ENCODE measurements around the gene TMEM116. TPM values are rescaled to one million over a fixed set of nuclear protein-coding genes. Genes with fewer than 3 reads are reported as not detected.
"Not testable (repeated sequence)": the region's sequence is repeated elsewhere in the genome, so short reads cannot be mapped to it uniquely, and the experiment has no call there.

Gene TMEM116
- total RNA-seq, 6 experiments from 2014 or later = 3.9 to 5.5 (median 4.8) TPM

- Mint-ChIP-seq H3K4me1 (ENCODE audit: low read depth) (peaks cover 6% of the 10 kb centered on the region), H3K36me3 (ENCODE audit: low read depth) (no peaks in the 10 kb centered on the region), H3K27me3 (ENCODE audit: insufficient read depth) (no peaks in the 10 kb centered on the region), H3K9me3 (no peaks in the 10 kb centered on the region), H3K27ac (no peak overlapping the region), H3K4me3 (no peak overlapping the region)
- DNase-seq = no peak
- TF ChIP-seq, protein P1, sequence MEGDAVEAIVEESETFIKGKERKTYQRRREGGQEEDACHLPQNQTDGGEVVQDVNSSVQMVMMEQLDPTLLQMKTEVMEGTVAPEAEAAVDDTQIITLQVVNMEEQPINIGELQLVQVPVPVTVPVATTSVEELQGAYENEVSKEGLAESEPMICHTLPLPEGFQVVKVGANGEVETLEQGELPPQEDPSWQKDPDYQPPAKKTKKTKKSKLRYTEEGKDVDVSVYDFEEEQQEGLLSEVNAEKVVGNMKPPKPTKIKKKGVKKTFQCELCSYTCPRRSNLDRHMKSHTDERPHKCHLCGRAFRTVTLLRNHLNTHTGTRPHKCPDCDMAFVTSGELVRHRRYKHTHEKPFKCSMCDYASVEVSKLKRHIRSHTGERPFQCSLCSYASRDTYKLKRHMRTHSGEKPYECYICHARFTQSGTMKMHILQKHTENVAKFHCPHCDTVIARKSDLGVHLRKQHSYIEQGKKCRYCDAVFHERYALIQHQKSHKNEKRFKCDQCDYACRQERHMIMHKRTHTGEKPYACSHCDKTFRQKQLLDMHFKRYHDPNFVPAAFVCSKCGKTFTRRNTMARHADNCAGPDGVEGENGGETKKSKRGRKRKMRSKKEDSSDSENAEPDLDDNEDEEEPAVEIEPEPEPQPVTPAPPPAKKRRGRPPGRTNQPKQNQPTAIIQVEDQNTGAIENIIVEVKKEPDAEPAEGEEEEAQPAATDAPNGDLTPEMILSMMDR (IDR thresholded peaks at IDR 0.05) = no peak
Observed at GRCh38 chr12:111998015-111998414, 14.9 kb downstream of the TMEM116 start.

- no peak overlapping the region for H3K27ac Mint-ChIP-seq
- no peak for DNase-seq
- no peak overlapping the region for H3K4me3 Mint-ChIP-seq
- H3K9me3 Mint-ChIP-seq = no peaks in the 10 kb centered on the region
- H3K27me3 Mint-ChIP-seq (ENCODE audit: insufficient read depth) = no peaks in the 10 kb centered on the region
- peaks cover 6% of the 10 kb centered on the region for H3K4me1 Mint-ChIP-seq (ENCODE audit: low read depth)
- H3K36me3 Mint-ChIP-seq (ENCODE audit: low read depth) = no peaks in the 10 kb centered on the region
- TF ChIP-seq, protein P1 (IDR thresholded peaks at IDR 0.05) = no peak
Observed at GRCh38 chr12:111997300-111997699, 15.7 kb downstream of the TMEM116 start.

DNA sequence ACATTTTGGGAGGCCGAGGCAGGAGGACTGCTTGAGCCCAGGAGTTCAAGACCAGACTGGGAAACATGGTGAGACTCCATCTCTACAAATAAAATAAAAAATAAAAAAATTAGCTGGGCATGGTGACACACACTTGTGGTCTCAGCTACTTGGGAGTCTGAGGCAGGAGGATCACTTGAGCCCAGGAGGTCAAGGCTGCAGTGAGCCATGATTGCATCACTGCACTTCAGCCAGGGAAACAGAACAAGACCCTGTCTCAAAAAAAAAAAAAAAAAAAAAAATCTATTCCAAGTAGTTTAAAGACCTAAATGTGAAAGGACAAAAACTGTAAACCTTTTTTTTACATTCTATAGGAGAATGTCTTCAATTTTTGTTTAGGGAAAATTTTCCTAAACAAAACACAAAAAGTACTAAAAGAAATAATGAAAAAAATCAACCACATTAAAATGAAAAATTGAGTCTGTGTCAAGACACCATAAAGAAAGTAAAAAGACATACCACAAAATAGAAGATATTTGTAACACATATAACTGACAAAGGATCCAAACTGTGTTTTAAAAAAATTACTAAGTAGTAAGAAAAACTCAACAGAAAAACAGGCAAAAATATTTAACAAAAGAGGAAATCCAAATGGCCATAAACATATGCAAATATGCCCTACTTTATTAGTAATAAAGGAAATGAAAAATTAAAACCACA is 17.0 kb downstream of the TMEM116 start:
- Mint-ChIP-seq H3K9me3 (no peaks in the 10 kb centered on the region), H3K4me3 (no peak overlapping the region), H3K27me3 (ENCODE audit: insufficient read depth) (no peaks in the 10 kb centered on the region; the same call in 1 of the 2 replicates), H3K27ac (no peak overlapping the region), H3K36me3 (ENCODE audit: low read depth) (no peaks in the 10 kb centered on the region), H3K4me1 (ENCODE audit: low read depth) (no peaks in the 10 kb centered on the region)
- TF ChIP-seq, protein P1 (IDR thresholded peaks at IDR 0.05) = no peak
- DNase-seq = no peak

DNA sequence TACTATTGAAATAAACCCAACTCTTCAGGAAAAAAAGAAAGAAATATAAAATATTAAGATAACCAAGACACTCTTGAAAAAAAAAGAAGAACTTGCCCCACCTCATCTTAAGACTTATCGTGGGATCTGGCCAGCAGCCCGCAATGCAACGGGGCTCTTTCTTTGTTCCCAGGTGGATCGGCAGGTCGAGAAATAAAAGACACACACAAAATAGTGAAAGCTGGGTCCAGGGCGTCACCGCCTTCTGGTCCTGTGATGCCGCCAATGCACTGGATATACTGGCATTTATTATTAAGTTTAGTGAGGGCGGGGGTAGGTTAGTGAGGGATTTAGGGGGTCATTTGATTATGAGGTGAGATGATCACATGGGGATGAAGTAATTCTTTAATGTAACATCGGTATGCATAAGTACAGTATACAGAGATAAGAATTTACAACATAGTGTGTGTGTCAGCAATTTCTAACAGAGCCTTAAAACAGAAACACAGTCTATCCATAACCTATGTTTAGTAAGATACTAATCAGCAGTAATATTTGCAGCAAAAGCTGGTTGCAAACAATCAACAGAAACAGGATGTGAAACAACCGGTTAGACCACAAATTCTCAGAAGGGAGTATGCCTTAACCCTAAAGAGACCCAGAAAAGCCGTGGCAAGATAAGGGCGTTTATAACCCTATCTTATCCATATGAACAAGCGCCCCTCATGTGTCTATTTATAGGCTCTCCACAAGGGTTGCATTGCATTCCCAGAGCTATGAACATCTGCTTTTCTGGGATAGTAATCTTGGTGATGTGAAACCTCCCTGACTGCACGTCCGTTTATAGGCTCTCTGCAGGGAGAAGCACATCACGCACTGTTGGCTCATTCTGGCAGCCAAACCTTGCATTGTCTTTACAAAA is 18.5 kb downstream of the TMEM116 start:
- not testable (repeated sequence) for H3K4me3 Mint-ChIP-seq; H3K9me3 Mint-ChIP-seq; H3K36me3 Mint-ChIP-seq (ENCODE audit: low read depth); H3K27me3 Mint-ChIP-seq (ENCODE audit: insufficient read depth); H3K4me1 Mint-ChIP-seq (ENCODE audit: low read depth); H3K27ac Mint-ChIP-seq; DNase-seq

DNA sequence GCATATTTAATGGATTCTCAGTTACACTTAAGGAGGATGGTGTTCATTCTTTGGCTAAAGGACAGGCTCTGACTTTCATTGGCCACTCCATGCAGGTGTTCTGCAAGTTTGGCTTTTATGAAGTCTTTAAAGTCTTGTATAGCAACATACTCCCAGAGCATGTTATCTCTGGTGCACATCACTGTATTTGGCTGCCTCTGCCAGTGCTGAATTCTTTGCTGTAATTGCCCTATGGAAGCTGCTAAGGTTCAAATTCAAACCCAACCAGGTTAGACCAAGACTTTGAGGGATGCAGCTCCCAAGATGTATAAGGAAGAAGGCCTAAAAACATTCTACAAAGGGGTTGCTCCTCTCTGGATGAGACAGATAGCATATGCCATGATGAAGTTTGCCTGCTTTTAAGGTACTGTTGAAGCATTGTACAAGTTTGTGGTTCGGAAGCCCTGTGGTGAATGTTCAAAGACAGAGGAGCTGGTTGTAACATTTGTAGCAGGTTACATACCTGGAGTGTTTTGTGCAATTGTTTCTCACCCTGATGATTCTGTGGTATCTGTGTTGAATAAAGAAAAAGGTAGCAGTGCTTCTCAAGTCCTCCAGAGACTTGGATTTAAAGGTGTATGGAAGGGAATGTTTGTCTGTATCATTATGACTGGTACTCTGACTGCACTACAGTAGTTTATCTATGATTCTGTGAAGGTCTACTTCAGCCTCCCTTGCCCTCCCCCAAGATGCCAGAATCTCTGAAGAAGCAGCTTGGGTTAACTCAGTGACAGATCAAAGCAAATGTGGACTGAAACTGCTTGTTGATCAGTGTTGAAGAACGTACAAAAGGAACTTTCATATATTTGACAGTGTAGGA is 19.4 kb downstream of the TMEM116 start:
- Mint-ChIP-seq H3K27ac (no peak overlapping the region), H3K9me3 (no peaks in the 10 kb centered on the region), H3K36me3 (ENCODE audit: low read depth) (no peaks in the 10 kb centered on the region), H3K27me3 (ENCODE audit: insufficient read depth) (no peaks in the 10 kb centered on the region; the same call in 1 of the 2 replicates), H3K4me1 (ENCODE audit: low read depth) (no peaks in the 10 kb centered on the region), H3K4me3 (no peak overlapping the region)
- DNase-seq = no peak
- TF ChIP-seq, protein P1 (IDR thresholded peaks at IDR 0.05) = no peak

Data from HFFc6 (cell line).